GM18858 (cell line): ENCODE measurements around the gene RUVBL2.

ENCODE experiments used
- ATAC-seq: cut with Tn5 transposase; IDR thresholded peaks from one replicate; pipeline ENCODE4 v1.9.1; 2021; ENCODE audit not compliant: unreplicated experiment

Gene RUVBL2

DNA sequence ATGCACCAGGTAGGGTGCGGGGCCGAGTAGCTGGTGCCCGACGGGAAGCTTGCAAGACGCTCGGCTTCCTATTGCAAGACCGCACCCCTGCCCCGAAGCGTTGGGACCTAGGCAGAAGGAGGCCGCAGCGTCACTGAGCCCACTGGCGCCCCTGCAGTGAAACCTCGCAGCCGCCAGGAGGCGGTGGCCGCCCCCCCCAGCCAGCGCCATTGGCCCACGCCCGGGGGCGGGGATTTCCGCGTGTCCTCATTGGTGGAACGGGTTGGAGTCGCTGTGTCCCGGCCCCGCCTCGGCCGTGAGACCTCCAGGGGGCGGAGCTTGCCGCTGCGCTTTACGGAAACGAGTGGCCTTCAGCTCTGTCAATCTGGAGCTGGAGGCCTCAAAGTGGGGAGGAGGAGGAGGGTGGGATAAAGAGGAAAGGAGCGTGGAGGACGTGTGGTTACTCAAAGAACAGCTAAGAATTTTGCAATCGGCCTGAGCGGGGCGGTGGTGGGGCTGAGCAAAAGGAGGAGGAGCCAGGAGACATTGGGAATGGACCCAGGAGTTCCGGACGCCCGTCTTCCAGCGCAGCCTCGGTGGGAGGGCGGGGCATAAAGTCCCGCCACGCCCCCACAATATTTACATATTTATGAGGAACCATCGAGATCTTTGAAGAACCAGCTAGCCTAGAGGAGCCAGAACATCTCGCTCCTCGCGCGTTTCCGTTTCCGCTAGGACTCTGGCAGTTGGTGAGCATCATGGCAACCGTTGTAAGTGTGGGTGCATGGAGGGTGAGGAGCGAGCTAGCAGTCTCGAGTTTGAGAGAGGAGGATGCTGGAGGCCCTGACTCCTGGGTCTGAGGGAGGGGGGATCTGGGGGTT, at the start of gene RUVBL2, which contains the start of gene GYS1:
Gene RUVBL2 (plus strand): TSS at position 713 of the 860 bp plus-strand sequence. CDS start 25 bp downstream, at position 738.
Gene GYS1 (minus strand): TSS at position 135 of the 860 bp plus-strand sequence. CDS start 197 bp downstream, outside the sequence.
- peak; percentile 71 for ATAC-seq

DNA sequence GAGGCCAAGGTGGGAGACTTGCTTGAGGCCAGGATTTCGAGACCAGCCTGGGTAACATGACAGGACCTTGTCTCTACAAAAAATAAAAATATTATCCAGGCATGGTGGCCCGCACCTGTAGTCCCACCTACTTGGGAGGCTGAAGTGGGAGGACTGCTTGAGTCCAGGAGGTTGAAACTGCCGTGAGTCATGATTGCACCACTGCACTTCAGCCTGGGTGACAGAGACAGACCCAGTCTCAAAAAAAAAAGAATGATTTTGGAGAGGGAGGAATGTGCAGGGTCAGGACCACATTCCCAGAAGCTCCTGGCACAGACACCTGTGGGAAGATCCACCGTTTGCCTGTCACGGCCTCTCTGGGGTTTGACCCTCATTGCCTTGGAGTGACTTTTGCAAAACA, 48.3 kb upstream of the RUVBL2 start:
- ATAC-seq: no peak

DNA sequence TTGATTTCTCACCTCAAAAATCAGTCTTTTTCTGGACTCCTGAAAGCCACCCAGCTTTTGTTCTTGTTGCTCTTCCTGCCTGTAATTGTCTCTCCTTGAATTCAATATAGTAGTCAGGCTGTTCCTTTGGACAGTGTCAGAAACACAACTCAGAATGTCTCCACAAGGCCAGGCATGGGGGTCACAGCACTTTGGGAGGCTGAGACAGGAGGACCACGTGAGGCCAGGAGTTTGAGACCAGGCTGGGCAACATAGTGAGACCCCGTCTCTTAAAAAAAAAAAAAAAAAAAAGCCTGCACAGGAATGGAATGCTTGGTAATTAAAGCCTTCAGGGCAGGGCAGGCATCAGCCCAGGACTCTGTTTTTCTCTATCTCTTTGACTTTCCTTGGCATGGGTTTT, 47.9 kb upstream of the RUVBL2 start:
- no peak for ATAC-seq

DNA sequence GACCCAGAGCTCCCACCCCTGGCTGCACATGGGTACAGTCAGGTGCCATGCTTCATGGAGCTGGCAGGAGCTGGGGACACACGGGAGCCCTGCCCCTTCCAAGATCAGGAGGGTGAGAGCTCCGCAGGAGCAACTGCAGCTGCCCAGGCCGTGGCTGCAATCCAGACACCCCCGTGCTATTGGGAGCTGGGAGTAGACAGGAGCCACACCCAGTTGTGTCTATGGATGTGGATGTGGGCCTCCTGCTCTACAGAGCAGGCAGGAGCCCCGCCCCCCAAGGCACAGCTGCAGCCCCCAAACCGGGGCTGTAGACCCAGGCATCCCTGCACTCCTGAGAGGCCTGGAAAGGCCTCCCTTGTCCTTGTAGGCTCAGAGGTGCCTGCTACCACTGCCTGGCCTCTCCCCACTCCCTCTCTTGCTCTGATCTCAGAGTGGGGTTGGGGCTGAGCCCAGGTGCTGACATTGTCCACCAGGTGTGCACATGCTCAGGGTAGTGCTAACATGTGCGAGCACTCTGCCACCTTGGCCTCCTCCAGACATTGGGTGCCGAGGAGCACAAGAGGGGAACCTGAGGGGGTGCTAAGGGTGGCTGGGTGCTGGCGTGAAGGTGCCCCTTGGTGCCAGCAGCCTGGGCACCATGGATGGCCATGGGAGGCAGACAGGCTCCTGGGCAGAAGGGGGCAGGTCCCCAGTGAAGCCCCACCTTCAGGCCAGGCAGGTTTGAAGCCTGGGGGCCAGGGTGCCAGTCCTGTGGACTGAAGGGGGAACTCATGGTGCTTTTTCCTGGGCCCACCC, 47.0 kb upstream of the RUVBL2 start:
- ATAC-seq: no peak

DNA sequence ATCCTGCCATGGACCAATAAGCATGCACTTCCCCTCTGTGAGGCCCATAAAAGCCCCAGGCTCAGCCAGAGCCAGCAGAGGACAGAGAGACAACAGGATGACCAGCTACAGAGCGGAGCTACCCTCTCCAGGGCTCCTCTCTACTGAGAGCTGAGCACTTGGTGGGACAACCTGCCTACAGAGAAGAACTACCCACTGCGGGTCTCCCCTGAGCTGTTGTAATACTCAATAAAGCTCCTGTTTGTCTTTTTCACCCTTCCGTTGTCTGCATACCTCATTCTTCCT, 46.5 kb upstream of the RUVBL2 start:
- no peak for ATAC-seq

DNA sequence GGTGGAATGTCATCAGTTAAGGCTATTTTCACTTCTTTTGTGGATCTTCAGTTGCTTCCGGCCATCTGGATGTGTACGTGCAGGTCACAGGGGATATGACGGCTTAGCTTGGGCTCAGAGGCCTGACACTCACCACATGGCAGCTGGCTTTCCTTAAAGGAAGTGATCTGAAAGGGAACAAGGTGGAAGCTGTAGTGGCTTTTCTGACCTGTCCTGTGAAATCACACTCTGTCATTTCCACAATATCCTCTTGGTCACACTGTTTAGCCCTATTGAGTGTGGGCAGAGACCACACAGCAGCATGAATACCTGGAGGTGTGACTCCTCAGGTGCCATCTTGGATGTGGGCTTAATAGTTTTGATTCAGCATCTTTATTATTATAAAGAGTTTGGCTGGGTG, 43.5 kb upstream of the RUVBL2 start:
- no peak for ATAC-seq

DNA sequence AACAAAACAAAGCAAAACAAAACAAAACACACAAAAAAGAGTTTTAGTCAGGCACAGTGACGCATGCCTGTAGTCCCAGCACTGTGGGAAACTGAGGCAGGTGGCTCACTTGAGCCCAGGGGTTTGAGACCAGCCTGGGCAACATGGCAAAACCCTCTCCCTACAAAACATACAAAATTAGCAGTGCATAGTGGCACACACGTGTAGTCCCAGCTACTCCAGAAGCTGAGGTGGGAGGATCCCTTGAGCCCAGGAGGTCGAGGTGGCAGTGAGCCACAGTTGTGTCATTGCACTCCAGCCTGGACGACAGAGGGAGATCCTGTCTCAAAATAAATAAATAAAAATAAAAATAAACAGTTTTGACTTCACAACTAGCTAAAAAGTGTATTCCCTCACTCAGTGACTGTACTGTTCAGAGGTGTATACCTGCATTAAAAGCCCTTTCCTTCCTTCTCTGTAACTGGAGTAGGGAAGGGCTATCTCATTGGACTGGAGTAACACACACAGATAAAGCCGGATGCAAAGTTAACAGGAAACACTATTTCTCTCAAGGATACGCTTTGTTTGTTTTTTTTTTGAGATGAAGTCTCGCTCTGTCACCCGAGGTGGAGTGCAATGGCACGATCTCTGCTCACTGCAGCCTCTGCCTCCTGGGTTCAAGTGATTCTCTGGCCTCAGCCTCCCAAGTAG, 42.7 kb upstream of the RUVBL2 start:
- no peak for ATAC-seq

DNA sequence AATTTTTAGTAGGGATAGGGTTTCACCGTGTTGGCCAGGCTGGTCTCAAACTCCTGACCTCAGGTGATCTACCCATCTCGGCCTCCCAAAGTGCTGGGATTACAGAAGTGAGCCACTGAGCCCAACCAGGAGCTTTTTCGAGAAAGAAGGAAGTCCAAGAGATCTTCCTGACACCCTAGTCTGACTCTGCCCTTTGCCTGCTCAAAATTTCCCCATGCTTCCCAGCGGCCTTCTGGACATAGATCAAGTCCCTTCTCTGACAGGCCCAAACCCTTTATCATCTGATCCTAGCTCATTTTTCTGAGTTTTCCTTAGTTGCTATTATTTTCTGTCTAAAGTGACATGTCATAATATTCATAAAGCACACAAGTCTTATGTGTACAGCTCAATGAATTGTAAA, 40.5 kb upstream of the RUVBL2 start:
- no peak for ATAC-seq

DNA sequence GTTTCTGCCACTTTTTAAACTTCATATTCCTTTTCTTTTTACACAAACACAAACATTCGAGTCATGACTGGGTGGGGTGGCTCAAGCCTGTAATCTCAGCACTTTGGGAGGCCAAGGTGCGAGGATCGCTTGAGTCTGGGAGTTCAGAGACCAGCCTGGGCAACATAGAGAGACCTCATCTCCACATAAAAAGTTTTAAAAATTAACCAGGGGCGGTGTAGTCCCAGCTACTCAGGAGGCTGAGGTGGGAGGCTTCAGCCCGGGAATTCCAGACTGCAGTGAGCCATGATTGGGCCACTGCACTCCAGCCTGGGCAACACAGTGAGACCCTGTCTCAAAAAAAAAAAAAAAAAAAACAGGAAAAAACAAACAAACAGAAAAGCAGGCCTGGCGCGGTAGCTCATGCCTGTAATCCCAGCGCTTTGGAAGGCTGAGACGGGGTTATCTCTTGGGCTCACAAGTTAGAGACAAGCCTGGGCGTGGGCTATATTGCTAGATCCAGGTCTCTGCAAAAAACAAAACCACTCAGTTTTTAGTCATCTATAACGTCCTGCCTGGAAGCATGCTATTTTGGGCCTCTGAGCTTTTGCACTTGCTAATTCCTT, 39.6 kb upstream of the RUVBL2 start:
- no peak for ATAC-seq

DNA sequence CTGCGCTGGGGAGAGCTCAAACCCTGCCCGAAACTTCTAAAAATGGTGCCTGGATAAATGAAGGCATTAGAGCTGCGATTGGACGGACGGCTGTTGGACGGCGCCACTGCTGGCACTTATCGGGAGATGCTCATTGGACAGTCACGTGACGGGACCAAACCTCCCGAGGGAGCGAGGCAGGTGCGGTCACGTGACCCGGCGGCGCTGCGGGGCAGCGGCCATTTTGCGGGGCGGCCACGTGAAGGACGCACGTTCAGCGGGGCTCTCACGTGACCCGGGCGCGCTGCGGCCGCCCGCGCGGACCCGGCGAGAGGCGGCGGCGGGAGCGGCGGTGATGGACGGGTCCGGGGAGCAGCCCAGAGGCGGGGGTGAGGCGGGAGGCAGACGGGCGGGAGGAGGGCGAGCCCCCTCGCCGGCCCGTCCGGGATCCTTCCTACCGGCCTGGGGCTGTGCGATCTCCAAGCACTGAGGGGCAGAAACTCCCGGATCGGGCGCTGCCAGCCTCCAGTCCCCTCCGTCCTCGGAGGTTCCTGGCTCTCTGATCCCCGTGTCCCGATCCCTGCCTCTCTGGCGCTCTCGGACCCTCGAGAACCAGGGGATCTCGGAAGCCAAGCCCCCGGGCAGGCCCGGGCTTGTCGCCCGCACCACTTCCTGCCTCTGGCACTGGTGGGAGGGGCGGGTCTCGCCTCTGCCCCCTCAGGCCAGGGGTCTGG, 38.9 kb upstream of the RUVBL2 start, which contains the start of gene BAX:
Gene BAX (plus strand): TSS at position 281 of the 713 bp plus-strand sequence. CDS start 54 bp downstream, at position 335.
- ATAC-seq: peak; percentile 54

DNA sequence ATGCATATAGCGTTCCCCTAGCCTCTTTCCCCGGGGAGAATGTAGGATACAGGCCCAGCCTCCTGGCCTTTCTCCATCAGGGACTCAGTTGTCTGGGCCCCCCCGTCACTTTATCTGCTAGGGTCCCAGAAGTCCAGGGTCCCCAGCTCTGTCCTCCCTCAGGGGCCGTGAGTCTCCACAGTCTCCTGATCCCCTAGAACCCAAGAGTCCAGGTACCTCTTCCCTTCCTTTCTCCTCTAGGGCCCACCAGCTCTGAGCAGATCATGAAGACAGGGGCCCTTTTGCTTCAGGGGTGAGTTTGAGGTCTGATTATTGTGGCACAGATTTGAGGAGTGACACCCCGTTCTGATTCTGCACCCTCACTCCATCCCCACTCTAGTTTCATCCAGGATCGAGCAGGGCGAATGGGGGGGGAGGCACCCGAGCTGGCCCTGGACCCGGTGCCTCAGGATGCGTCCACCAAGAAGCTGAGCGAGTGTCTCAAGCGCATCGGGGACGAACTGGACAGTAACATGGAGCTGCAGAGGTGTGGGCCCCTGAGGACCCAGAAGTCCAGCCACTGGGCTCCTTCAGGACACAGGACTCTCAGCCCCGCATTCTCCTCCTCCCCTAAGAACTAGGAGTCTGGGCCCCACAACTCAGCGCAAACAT, 38.3 kb upstream of the RUVBL2 start:
- ATAC-seq: peak; percentile 10

DNA sequence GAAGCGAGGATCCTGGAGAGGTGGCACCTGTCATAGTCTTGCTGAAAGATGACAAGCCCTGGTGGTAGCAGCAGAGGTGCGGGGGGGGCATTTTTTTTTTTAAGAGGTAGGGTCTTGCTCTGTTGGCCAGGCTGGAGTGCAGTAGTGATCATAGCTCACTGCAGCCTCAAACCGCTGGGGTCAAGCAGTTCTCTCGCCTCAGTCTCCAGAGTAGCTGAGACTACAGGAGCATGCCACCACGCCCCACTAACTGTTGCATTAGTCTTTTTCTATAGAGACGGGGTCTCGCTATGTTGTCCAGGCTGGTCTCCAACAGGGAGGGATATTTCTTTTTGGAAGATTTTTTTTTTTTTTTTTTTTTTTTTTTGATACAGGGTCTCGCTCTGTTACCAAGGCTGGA, 35.7 kb upstream of the RUVBL2 start:
- no peak for ATAC-seq

DNA sequence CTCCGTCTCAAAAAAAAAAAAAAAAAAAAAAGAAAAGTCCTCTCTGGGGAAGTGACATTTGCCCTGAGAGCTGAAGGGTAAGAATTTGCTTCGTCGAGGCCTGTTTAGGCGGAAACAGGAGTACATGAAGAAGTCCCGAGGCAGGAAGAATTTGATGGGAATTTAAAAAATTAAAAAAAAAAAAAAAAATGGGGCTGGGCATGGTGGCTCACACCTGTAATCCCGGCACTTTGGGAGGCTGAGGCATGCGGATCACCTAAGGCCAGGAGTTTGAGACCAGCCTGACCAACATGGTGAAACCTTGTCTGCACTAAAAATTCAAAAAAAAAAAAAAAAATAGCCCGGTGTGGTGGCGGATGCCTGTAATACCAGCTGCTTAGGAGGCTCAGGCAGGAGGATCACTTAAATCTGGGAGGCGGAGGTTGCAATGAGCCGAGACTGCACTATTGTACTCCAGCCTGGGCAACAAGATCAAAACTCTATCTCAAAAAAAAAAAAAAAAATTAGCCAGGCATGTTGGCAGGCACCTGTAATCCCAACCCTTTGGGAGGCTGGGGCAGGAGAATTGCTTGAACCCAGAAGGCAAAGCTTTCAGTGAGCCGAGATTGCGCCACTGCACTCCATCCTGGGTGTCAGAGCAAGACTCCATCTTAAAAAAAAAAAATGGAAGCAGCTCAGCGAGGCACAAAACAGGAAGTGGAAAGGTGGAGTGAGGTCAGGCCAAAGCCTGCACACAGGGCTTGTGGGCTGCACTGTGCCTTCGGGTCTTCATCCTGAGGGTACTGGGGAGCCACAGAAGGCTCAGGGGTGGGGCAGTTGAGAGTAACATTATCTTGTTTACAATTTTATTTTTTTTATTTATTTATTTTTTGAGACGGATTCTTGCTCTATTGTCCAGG, 34.1 kb upstream of the RUVBL2 start:
- ATAC-seq: no peak

DNA sequence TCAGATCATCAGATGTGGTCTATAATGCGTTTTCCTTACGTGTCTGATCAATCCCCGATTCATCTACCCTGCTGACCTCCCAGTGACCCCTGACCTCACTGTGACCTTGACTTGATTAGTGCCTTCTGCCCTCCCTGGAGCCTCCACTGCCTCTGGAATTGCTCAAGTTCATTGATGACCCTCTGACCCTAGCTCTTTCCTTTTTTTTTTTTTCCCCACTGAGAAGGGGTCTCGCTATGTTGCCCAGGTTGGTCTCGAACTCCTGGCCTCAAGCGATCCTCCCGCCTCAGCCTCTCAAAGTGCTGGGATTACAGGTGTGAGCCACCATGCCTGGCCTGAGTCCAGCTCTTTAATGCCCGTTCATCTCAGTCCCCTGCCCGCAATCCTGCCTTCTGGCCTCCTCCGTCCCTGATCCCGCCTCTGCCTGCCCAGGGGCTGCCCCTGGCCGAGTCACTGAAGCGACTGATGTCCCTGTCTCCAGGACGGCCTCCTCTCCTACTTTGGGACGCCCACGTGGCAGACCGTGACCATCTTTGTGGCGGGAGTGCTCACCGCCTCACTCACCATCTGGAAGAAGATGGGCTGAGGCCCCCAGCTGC, 32.5 kb upstream of the RUVBL2 start:
- no peak for ATAC-seq

DNA sequence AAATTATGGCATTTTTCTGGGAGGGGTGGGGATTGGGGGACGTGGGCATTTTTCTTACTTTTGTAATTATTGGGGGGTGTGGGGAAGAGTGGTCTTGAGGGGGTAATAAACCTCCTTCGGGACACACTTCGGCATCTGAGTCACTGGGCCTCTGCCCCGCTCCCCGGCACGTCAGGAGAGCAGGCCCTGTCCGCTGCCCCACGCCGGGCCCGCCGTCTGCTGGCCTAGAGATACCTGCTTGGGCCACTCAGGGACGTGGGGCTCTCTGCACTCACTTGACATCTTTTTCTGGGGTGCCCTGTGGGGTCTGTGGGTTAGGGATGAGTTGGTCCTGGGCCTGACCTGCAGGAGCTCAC, 32.0 kb upstream of the RUVBL2 start:
- ATAC-seq: no peak

DNA sequence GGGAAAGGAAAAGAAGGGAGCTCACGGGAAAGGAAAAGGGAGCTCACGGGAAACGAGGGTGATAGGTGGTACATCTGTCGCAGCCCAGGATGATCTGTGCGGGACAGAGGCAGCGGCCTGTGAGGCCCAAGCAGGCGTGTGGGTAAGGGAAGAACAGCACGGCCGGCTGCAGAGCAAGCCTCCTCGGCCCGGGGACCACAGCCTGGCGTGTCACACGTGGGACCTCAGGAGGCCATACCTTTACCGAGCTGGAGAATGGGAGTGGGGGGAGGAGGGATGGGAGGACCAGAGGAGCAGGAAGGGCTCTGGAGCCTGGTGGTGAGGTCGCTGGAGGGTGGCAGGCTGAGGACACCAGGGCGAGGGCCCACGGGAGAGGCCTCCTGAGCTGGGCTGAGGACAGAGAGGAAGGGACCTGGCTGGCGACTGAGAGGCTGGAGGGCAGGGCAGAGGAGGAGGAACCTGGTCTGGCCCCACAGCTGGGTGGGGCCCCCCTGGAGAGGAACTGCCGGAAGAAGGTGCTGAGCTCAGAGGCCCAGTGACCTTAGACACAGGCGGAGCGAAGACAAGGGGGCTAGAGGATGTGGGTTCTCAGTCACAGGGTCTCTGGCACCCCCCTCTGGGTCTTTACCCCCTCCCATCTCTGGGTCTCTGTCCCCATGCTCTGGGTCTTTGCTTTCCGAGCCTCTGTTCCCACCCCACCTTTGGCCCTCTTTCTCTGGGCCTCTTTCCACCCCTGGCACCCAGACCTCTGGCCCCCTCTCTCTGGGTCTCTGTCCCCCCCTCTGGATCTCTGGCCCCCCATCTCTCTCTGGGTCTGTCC, 31.4 kb upstream of the RUVBL2 start:
- ATAC-seq: no peak

DNA sequence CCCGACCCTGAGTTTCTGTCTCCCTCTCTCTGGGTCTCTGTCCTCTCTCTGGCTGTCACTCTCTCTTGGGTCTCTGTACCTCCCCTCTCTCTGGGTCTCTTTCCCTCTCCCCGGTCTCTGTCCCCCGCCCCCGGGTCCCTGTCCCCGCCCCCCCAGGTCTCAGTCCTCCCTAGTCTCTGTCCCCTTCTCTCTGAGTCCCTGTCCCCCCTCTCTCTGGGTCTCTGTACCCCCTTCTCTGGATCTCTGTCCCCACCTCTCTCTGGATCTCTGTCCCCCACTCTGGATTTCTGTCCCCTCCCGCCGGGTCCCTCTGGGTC, 30.9 kb upstream of the RUVBL2 start:
- ATAC-seq: no peak
